ENCODE measurements around the gene CACNA2D4. TPM values are rescaled to one million over a fixed set of nuclear protein-coding genes. Genes with fewer than 3 reads are reported as not detected.

The CACNA2D4 gene
- total RNA-seq, 1 donor from 2014 or later: not detected

DNA sequence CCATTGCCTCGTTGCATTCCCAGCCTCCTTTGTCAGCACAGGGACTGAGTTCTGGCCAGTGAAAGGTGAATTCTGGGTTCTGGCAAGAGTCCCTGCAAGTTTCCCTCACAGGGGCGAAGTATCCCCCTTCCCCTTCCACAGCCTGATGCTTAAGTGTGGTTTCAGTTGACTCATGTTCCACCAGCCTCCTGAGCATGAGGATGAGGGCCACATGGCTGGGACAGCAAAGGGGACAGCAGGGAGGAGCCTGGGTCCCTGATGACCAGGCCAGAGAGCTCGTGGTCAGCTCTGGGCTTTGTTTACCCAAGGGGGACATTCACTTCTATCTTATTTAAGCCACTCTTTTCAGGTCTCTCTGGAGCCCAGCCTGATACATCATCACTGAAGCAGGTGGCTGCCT is 36.5 kb downstream of the CACNA2D4 start:
- H3K27me3 Mint-ChIP-seq (ENCODE audit: unreplicated experiment): peaks cover 44% of the 10 kb centered on the region
- TF ChIP-seq, protein P1, sequence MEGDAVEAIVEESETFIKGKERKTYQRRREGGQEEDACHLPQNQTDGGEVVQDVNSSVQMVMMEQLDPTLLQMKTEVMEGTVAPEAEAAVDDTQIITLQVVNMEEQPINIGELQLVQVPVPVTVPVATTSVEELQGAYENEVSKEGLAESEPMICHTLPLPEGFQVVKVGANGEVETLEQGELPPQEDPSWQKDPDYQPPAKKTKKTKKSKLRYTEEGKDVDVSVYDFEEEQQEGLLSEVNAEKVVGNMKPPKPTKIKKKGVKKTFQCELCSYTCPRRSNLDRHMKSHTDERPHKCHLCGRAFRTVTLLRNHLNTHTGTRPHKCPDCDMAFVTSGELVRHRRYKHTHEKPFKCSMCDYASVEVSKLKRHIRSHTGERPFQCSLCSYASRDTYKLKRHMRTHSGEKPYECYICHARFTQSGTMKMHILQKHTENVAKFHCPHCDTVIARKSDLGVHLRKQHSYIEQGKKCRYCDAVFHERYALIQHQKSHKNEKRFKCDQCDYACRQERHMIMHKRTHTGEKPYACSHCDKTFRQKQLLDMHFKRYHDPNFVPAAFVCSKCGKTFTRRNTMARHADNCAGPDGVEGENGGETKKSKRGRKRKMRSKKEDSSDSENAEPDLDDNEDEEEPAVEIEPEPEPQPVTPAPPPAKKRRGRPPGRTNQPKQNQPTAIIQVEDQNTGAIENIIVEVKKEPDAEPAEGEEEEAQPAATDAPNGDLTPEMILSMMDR (IDR thresholded peaks at IDR 0.05): no peak
- no peak overlapping the region for H3K4me3 Mint-ChIP-seq (ENCODE audit: unreplicated experiment)
- H3K36me3 Mint-ChIP-seq (ENCODE audit: unreplicated experiment): no peaks in the 10 kb centered on the region
- no peak overlapping the region for H3K27ac Mint-ChIP-seq (ENCODE audit: unreplicated experiment)
- H3K9me3 Mint-ChIP-seq (ENCODE audit: unreplicated experiment): no peaks in the 10 kb centered on the region
- DNase-seq (ENCODE audit: extremely low spot score, unreplicated experiment): peak; percentile 59
- no peaks in the 10 kb centered on the region for H3K4me1 Mint-ChIP-seq (ENCODE audit: unreplicated experiment)

DNA sequence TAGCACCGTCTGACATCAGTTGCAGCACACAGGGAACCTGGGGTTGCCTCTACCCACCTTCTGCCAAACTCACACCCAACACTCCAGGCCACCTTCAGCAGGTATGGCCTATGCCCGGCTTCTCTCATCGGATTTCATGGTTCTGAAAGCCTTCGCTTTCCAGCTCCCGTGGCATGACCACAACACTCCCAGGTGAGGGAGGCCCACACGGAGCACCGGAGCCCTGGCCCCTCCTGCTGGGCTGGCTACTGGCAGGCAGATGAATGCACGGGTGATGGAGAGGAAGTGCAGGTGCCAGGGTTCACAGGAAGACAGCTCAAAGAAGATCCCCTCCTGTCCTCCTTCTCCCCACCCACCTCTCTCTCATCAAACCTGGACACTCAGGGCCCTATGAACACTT is 37.2 kb downstream of the CACNA2D4 start:
- no peak overlapping the region for H3K27ac Mint-ChIP-seq (ENCODE audit: unreplicated experiment)
- H3K9me3 Mint-ChIP-seq (ENCODE audit: unreplicated experiment): no peaks in the 10 kb centered on the region
- H3K4me3 Mint-ChIP-seq (ENCODE audit: unreplicated experiment): no peak overlapping the region
- DNase-seq (ENCODE audit: extremely low spot score, unreplicated experiment): peak; percentile 81
- TF ChIP-seq, protein P1 (IDR thresholded peaks at IDR 0.05): no peak
- no peaks in the 10 kb centered on the region for H3K36me3 Mint-ChIP-seq (ENCODE audit: unreplicated experiment)
- no peaks in the 10 kb centered on the region for H3K4me1 Mint-ChIP-seq (ENCODE audit: unreplicated experiment)
- H3K27me3 Mint-ChIP-seq (ENCODE audit: unreplicated experiment): peaks cover 44% of the 10 kb centered on the region

DNA sequence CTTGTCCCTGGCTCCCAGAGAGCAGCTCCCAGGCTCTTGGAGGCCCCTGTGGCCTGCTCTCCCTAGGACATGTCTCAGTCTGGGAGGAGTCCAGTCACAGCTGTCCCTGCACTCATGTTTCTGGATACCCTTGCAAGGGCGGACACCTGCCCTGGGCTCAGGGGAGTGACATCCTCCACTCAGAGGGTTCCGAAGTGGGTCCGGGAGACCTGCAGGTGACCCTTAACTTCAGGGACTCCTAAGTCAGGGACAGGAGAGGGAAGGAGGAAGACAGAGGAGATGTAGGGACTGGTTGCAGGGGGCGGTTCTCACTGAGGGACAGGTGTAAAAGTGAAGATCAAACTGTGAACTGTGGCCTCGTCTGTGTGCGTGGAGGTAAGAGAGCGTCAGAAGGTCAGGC is 37.6 kb downstream of the CACNA2D4 start:
- no peak overlapping the region for H3K27ac Mint-ChIP-seq (ENCODE audit: unreplicated experiment)
- no peaks in the 10 kb centered on the region for H3K4me1 Mint-ChIP-seq (ENCODE audit: unreplicated experiment)
- H3K9me3 Mint-ChIP-seq (ENCODE audit: unreplicated experiment): no peaks in the 10 kb centered on the region
- DNase-seq (ENCODE audit: extremely low spot score, unreplicated experiment): peak; percentile 71
- TF ChIP-seq, protein P1 (IDR thresholded peaks at IDR 0.05): no peak
- no peaks in the 10 kb centered on the region for H3K36me3 Mint-ChIP-seq (ENCODE audit: unreplicated experiment)
- H3K27me3 Mint-ChIP-seq (ENCODE audit: unreplicated experiment): peaks cover 46% of the 10 kb centered on the region
- no peak overlapping the region for H3K4me3 Mint-ChIP-seq (ENCODE audit: unreplicated experiment)

DNA sequence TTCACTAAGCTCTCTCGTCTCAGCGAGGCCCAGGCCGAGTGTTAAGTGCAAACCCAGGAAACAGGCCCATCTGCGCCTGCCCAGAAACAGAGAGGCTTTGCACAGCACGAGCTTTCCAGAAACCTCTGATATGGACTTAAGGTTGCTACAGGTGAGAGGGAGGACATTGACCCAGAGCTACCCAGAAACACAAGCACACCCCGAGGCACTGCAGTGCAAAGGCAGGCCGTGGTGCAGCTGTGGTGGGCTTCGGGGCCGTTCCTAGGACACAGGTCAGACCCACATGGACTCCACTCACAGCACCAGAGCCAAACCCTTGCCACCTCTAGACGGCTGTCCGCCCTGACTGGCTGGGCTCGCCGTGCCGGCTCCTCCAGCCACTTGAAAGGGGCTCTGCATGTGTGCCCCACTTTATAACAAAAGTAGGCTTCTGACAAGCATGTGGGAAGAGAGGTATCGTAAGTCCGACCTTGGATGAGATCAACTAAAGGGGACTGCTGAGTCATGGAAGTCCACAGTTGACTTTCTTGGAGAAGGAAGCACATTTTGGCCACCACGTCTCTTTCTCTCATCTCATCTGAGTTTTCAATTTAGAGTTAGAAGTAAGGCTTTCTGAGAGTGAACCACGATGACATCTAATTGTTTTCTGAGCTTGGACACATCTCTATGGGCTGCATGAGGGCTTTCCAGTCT is 38.2 kb downstream of the CACNA2D4 start:
- Mint-ChIP-seq H3K27ac (ENCODE audit: unreplicated experiment) (no peak overlapping the region), H3K27me3 (ENCODE audit: unreplicated experiment) (peaks cover 52% of the 10 kb centered on the region)
- TF ChIP-seq, protein P1 (IDR thresholded peaks at IDR 0.05): no peak

DNA sequence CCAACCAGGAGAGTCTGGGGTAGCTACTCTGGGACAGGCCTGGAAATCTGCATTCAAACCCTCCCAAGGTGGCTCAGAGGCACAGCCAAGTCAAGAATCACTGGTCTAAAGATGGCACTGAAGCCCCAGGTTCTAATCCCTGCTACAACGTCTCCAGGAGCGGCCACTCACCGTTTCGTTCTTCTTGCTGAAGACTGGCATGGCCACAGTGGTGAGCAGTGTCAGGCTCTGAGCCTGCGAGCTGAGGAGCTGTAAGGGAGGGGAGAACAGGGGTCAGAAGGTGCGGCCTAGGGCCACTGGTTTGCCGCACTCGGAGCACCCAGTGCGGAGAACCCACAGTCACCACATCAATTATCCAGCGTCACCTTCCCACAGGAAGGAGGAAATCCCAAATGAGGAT is 38.8 kb downstream of the CACNA2D4 start:
- no peaks in the 10 kb centered on the region for H3K9me3 Mint-ChIP-seq (ENCODE audit: unreplicated experiment)

More for the DNA sequence above, 38.2 kb downstream of the CACNA2D4 start:
- DNase-seq (ENCODE audit: extremely low spot score, unreplicated experiment): peak; percentile 80
- no peaks in the 10 kb centered on the region for H3K4me1 Mint-ChIP-seq (ENCODE audit: unreplicated experiment)
- H3K9me3 Mint-ChIP-seq (ENCODE audit: unreplicated experiment): no peaks in the 10 kb centered on the region
- H3K4me3 Mint-ChIP-seq (ENCODE audit: unreplicated experiment): no peak overlapping the region
- H3K36me3 Mint-ChIP-seq (ENCODE audit: unreplicated experiment): no peaks in the 10 kb centered on the region

More for the DNA sequence above, 38.8 kb downstream of the CACNA2D4 start:
- DNase-seq (ENCODE audit: extremely low spot score, unreplicated experiment): peak; percentile 60
- no peaks in the 10 kb centered on the region for H3K4me1 Mint-ChIP-seq (ENCODE audit: unreplicated experiment)
- H3K27me3 Mint-ChIP-seq (ENCODE audit: unreplicated experiment): peaks cover 58% of the 10 kb centered on the region
- H3K4me3 Mint-ChIP-seq (ENCODE audit: unreplicated experiment): no peak overlapping the region
- TF ChIP-seq, protein P1 (IDR thresholded peaks at IDR 0.05): no peak
- no peaks in the 10 kb centered on the region for H3K36me3 Mint-ChIP-seq (ENCODE audit: unreplicated experiment)
- no peak overlapping the region for H3K27ac Mint-ChIP-seq (ENCODE audit: unreplicated experiment)

All from osteocyte (in vitro differentiated cells).